Testis (tissue), 2 donors: ENCODE results near the gene FOXN1.

ENCODE experiments used
- POLR2A ChIP-seq: fragments of 450-650 bp; IDR thresholded peaks from one replicate; pipeline ENCODE4 v1.6.1; 2017; ENCODE audit warnings: antibody characterized with exemption, mild to moderate bottlenecking, moderate library complexity
- TF ChIP-seq, protein P1 (sequence below), 3 experiments: fragments of 450-650 bp in 2 of 3; fragments of 200-600 bp in 1 of 3; sonication (generic) in 1 of 3; IDR thresholded peaks; one replicate each; pipeline ENCODE4 v1.5.1; 2016 to 2019; ENCODE audit warnings: antibody characterized with exemption in 3 of 3, mild to moderate bottlenecking in 2 of 3, moderate library complexity in 1 of 3

DNA sequence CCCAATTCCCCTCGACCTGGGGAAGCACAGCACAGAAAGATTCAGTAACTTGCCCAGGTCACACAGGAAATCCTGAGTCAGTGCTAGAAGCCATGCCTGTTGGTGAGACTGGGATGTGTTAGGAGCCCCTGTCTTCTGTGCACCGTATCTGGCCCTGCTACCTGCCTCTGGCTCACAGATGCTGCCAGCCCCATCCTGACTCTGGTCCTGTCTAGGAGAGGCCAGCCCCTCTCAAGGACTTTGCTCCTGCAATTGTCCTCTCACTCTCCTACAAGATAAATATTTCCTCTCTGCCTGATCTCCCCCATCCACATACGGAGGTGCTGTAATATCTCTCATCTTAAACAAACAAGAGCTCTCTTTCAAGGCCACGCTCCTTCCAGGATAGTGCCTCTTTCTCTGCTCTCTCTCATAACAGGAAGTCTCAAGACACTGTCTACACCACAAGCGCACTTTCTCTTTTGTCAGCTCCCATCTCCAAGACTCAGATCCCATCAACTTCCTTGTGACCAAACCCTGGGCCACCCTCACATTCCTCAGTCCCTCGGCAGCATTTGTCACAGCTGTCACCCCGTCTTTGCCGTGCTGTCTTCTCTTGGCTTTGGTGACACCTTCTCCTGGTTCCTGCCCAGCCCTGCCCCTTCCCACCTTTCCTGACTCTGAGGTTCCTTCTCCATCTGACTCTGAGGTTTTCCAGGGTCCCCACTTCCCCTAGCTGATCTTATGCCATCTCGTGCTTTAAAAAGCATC lies 30.8 kb upstream of the FOXN1 start:
- TF ChIP-seq, protein P1, sequence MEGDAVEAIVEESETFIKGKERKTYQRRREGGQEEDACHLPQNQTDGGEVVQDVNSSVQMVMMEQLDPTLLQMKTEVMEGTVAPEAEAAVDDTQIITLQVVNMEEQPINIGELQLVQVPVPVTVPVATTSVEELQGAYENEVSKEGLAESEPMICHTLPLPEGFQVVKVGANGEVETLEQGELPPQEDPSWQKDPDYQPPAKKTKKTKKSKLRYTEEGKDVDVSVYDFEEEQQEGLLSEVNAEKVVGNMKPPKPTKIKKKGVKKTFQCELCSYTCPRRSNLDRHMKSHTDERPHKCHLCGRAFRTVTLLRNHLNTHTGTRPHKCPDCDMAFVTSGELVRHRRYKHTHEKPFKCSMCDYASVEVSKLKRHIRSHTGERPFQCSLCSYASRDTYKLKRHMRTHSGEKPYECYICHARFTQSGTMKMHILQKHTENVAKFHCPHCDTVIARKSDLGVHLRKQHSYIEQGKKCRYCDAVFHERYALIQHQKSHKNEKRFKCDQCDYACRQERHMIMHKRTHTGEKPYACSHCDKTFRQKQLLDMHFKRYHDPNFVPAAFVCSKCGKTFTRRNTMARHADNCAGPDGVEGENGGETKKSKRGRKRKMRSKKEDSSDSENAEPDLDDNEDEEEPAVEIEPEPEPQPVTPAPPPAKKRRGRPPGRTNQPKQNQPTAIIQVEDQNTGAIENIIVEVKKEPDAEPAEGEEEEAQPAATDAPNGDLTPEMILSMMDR (IDR thresholded peaks at IDR 0.05): no peak
- TF ChIP-seq POLR2A: no peak
